Measurements from ENCODE around the gene THAP10. TPM values are rescaled to one million over a fixed set of nuclear protein-coding genes. Genes with fewer than 3 reads are reported as not detected.

The THAP10 gene
- total RNA-seq, 1 experiment from 2014 or later, result 2.6 TPM

DNA sequence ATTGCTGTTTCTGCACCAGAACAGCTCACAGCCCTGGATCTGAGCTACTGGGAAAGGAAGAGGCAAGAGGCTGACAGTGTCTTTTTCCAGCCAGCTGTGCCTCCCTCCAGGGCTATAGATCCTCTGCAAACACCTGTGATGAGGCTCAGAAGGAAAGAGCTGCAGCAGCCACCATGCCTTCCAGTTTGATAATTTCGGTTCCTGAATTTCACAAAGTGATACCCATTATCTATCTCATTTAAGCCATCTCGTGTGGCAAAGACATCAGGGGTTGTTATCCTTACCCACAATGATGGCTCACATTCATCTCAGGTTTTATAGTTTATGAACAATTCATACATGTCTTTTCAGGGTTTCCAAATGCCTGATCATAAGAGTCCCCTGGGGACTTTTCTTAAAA lies 36.5 kb downstream of the THAP10 start:
- no peak overlapping the region for H3K4me3 Mint-ChIP-seq

DNA sequence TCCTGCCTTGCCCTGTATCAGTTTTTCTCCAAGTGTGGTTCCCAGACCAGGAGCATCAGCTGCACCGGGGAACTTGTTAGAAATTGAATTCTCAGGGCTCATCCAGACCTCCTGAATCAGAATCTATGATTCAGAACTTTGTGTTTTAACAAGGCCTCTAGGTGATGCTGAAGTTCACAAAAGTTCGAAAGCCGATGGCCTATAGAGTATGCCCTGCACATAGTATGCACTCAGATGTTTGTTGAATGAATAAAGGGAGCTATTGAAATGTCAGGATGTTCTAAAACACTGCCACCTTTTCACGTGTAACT lies 37.6 kb downstream of the THAP10 start:
- TF ChIP-seq, protein P1, sequence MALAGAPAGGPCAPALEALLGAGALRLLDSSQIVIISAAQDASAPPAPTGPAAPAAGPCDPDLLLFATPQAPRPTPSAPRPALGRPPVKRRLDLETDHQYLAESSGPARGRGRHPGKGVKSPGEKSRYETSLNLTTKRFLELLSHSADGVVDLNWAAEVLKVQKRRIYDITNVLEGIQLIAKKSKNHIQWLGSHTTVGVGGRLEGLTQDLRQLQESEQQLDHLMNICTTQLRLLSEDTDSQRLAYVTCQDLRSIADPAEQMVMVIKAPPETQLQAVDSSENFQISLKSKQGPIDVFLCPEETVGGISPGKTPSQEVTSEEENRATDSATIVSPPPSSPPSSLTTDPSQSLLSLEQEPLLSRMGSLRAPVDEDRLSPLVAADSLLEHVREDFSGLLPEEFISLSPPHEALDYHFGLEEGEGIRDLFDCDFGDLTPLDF (CRISPR knock-in tag; IDR thresholded peaks at IDR 0.05), result no peak
- TF ChIP-seq ZNF416 (CRISPR knock-in tag; IDR thresholded peaks at IDR 0.05), result no peak
- peak; percentile 48; the same call in 1 of the 2 replicates for TF ChIP-seq MYBL2 (CRISPR knock-in tag; IDR thresholded peaks at IDR 0.05)
- DNase-seq (ENCODE audit: low spot score) (no peak), ATAC-seq (peak; percentile 2; the same call in 1 of the 2 replicates)
- no peak overlapping the region for H3K27ac Mint-ChIP-seq
- peaks cover 29% of the 10 kb centered on the region for H3K27me3 Mint-ChIP-seq (ENCODE audit: low read depth)
- H3K4me1 Mint-ChIP-seq, result peaks cover 8% of the 10 kb centered on the region
- peak overlapping the region; percentile 85 for H3K4me3 Mint-ChIP-seq
- CTCF ChIA-PET, result interaction anchor here (3.3 kb wide), 2 partner anchors 20 to 29 kb away, joined by 15 to 16 read pairs; no protein-coding TSS in a partner anchor
- H3K36me3 Mint-ChIP-seq, result peaks cover 13% of the 10 kb centered on the region
- POLR2A ChIA-PET, result interaction anchor here (1.6 kb wide), 1 partner anchor 30 kb away, joined by 4 read pairs; no protein-coding TSS in a partner anchor
- H3K9me3 Mint-ChIP-seq, result 0 out of 2 replicates have a peak, but pooled peaks cover 5% of the 10 kb centered on the region

More for the DNA sequence above, 36.5 kb downstream of the THAP10 start:
- no peak for ATAC-seq
- POLR2A ChIA-PET, result interaction anchor here (0.7 kb wide), 1 partner anchor 1210 kb away, joined by 4 read pairs; no protein-coding TSS in a partner anchor
- Mint-ChIP-seq H3K27me3 (ENCODE audit: low read depth) (peaks cover 29% of the 10 kb centered on the region), H3K9me3 (0 out of 2 replicates have a peak, but pooled peaks cover 5% of the 10 kb centered on the region), H3K36me3 (peaks cover 6% of the 10 kb centered on the region), H3K4me1 (peaks cover 8% of the 10 kb centered on the region), H3K27ac (no peak overlapping the region)
- CTCF ChIA-PET, result interaction anchor here (1.3 kb wide), 1 partner anchor 19 kb away, joined by 4 read pairs; no protein-coding TSS in a partner anchor
- TF ChIP-seq SMAD4 (CRISPR knock-in tag; IDR thresholded peaks at IDR 0.05) (no peak), SOX15 (CRISPR knock-in tag; IDR thresholded peaks at IDR 0.05) (no peak)
- TF ChIP-seq, protein P2, sequence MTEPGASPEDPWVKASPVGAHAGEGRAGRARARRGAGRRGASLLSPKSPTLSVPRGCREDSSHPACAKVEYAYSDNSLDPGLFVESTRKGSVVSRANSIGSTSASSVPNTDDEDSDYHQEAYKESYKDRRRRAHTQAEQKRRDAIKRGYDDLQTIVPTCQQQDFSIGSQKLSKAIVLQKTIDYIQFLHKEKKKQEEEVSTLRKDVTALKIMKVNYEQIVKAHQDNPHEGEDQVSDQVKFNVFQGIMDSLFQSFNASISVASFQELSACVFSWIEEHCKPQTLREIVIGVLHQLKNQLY (CRISPR knock-in tag; IDR thresholded peaks at IDR 0.05), result no peak
- DNase-seq (ENCODE audit: low spot score), result no peak

DNA sequence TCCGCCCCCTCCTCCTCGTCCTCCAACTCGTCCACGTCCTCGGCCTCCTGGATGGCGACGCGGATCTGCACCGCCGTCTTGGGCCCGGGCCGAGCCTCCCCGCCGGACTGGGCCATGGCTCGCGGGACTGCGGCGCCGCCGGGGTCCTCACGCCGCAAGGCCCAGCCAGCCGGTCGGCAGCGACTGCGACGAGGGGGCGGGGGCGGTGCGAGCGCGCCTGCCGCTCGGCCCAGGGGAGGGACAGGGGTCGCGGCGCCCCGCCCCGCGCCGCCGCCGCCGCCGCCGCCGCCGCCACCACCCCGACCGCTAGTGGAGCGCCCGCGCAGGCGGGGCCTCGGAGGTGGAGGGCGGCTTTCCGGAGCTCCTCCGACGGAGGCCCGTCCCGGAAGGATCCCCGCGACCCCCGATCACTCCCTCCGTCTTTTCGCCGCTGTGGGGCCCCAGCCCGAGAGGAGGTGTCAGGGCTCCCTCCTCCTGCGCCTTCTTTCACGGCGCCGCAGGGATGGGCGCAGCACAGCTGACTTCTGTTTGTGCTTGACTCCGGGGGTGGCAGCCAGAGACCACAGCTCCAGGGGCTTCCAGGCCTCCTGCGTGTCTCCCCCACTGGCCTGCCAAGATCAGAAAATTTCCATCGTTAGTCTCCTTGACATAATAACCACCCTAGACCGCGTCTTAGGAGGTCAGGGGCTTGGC lies 38.1 kb downstream of the THAP10 start, which contains the start of gene LARP6:
Gene LARP6 (minus strand): TSS at position 185 of the 693 bp plus-strand sequence. CDS start 69 bp downstream, at position 116.
- Mint-ChIP-seq H3K9me3 (0 out of 2 replicates have a peak, but pooled peaks cover 3% of the 10 kb centered on the region), H3K27me3 (ENCODE audit: low read depth) (peaks cover 29% of the 10 kb centered on the region), H3K36me3 (peaks cover 13% of the 10 kb centered on the region), H3K27ac (peak within 1 kb of the TSS; percentile 49; the same call in 1 of the 2 replicates), H3K4me1 (peaks cover 8% of the 10 kb centered on the region), H3K4me3 (peak within 1 kb of the TSS; percentile 85)
- peak; percentile 78 for ATAC-seq
- ChIA-PET POLR2A (interaction anchor here (1.6 kb wide), 1 partner anchor 29 kb away, joined by 4 read pairs; no protein-coding TSS in a partner anchor), CTCF (interaction anchor here (3.3 kb wide), 2 partner anchors 21 to 29 kb away, joined by 15 to 16 read pairs; no protein-coding TSS in a partner anchor)
- peak; percentile 70 for DNase-seq (ENCODE audit: low spot score)
- TF ChIP-seq ETV6 (CRISPR knock-in tag; IDR thresholded peaks at IDR 0.05), result peak; percentile 21; the same call in 1 of the 2 replicates
- TF ChIP-seq ESRRA (CRISPR knock-in tag; IDR thresholded peaks at IDR 0.05; ENCODE audit: borderline replicate concordance), result 0 out of 2 replicates have a peak, but pooled peaks have one; percentile 10
- 0 out of 2 replicates have a peak, but pooled peaks have one; percentile 19 for TF ChIP-seq SP1 (CRISPR knock-in tag; conservative IDR thresholded peaks at IDR 0.05)
- TF ChIP-seq KAT7 (CRISPR knock-in tag; IDR thresholded peaks at IDR 0.05; ENCODE audit: borderline replicate concordance), result no peak; the same call in 1 of the 2 replicates
- TF ChIP-seq, protein P3, sequence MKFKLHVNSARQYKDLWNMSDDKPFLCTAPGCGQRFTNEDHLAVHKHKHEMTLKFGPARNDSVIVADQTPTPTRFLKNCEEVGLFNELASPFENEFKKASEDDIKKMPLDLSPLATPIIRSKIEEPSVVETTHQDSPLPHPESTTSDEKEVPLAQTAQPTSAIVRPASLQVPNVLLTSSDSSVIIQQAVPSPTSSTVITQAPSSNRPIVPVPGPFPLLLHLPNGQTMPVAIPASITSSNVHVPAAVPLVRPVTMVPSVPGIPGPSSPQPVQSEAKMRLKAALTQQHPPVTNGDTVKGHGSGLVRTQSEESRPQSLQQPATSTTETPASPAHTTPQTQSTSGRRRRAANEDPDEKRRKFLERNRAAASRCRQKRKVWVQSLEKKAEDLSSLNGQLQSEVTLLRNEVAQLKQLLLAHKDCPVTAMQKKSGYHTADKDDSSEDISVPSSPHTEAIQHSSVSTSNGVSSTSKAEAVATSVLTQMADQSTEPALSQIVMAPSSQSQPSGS (CRISPR knock-in tag; IDR thresholded peaks at IDR 0.05; ENCODE audit: borderline replicate concordance, low read depth), result no peak
- TF ChIP-seq, protein P4, sequence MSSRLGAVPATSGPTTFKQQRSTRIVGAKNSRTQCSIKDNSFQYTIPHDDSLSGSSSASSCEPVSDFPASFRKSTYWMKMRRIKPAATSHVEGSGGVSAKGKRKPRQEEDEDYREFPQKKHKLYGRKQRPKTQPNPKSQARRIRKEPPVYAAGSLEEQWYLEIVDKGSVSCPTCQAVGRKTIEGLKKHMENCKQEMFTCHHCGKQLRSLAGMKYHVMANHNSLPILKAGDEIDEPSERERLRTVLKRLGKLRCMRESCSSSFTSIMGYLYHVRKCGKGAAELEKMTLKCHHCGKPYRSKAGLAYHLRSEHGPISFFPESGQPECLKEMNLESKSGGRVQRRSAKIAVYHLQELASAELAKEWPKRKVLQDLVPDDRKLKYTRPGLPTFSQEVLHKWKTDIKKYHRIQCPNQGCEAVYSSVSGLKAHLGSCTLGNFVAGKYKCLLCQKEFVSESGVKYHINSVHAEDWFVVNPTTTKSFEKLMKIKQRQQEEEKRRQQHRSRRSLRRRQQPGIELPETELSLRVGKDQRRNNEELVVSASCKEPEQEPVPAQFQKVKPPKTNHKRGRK (CRISPR knock-in tag; IDR thresholded peaks at IDR 0.05; ENCODE audit: borderline replicate concordance), result no peak
- 0 out of 2 replicates have a peak, but pooled peaks have one; percentile 44 for TF ChIP-seq TP53 (CRISPR knock-in tag; IDR thresholded peaks at IDR 0.05)
- no peak for TF ChIP-seq ZNF232 (CRISPR knock-in tag; IDR thresholded peaks at IDR 0.05)

All from WTC11 (cell line).